Measurements from ENCODE around the gene MDC1.
"Not testable (repeated sequence)": the region's sequence is repeated elsewhere in the genome, so short reads cannot be mapped to it uniquely, and the experiment has no call there.

DNA sequence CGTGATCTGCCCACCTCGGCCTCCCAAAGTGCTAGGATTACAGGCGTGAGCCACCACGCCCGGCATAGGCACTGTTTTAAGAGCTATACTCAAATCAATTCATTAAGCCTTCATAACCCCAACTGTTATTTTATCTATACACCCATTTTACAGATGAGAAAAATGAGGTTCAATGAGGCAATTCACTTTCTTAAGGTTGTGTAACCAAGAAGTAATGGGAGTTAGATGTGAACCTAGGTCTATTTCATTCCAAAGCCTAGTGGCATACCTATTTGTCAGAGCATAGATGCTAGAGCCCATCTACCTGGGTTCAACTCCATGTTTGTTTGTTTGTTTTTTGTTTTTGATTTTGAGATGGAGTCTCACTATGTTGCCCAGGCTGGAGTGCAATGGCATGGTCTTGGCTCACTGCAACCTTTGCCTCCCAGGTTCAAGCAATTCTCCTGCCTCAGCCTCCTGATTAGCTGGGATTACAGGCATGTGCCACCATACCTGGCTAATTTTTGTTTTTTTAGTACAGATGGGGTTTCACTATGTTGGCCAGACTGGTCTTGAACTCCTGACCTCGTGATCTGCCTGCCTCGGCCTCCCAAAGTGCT, 39.4 kb upstream of the MDC1 start:
- TF ChIP-seq, protein P1, sequence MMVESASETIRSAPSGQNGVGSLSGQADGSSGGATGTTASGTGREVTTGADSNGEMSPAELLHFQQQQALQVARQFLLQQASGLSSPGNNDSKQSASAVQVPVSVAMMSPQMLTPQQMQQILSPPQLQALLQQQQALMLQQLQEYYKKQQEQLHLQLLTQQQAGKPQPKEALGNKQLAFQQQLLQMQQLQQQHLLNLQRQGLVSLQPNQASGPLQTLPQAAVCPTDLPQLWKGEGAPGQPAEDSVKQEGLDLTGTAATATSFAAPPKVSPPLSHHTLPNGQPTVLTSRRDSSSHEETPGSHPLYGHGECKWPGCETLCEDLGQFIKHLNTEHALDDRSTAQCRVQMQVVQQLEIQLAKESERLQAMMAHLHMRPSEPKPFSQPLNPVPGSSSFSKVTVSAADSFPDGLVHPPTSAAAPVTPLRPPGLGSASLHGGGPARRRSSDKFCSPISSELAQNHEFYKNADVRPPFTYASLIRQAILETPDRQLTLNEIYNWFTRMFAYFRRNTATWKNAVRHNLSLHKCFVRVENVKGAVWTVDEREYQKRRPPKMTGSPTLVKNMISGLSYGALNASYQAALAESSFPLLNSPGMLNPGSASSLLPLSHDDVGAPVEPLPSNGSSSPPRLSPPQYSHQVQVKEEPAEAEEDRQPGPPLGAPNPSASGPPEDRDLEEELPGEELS (CRISPR knock-in tag; IDR thresholded peaks at IDR 0.05), result not testable (repeated sequence)
- TF ChIP-seq ZNF605 (CRISPR knock-in tag; IDR thresholded peaks at IDR 0.05), result not testable (repeated sequence)

Data from HepG2 (cell line).